Activated naive CD8-positive, alpha-beta T cell treated with anti-CD3 and anti-CD28 coated beads, Interleukin-2, amount 50 U/mL, for 24 hours (primary cell): Measurements from ENCODE around the gene FRAS1.
A peak's percentile ranks its signal among the peaks of the same experiment; 100 is the strongest.
"Not testable (repeated sequence)": the region's sequence is repeated elsewhere in the genome, so short reads cannot be mapped to it uniquely, and the experiment has no call there.

ENCODE experiments used
- ATAC-seq: fragments of 150-1000 bp; cut with Tn5 transposase; one replicate; pipeline ENCODE4 v1.10.0; 2021
- DNase-seq: peaks from one replicate; pipeline ENCODE4 v3.0.0; 2021
- H3K27ac Mint-ChIP-seq: one replicate; pipeline ENCODE4 v1.8.0; 2021; ENCODE audit warnings: mild to moderate bottlenecking, mixed read lengths
- H3K27me3 Mint-ChIP-seq: one replicate; pipeline ENCODE4 v1.8.0; 2021; ENCODE audit warnings: mixed read lengths
- H3K36me3 Mint-ChIP-seq: one replicate; pipeline ENCODE4 v1.8.0; 2021; ENCODE audit warnings: low read depth, mixed read lengths
- H3K4me1 Mint-ChIP-seq: one replicate; pipeline ENCODE4 v1.8.0; 2021; ENCODE audit warnings: mixed read lengths
- H3K4me3 Mint-ChIP-seq: one replicate; pipeline ENCODE4 v1.8.0; 2021; ENCODE audit warnings: mild to moderate bottlenecking, moderate library complexity, mixed read lengths
- H3K9me3 Mint-ChIP-seq: one replicate; pipeline ENCODE4 v1.8.0; 2021; ENCODE audit warnings: mixed read lengths

FRAS1 gene

GRCh38 chr4:78528327-78528726 is 471.2 kb downstream of the FRAS1 start:
- H3K4me1 Mint-ChIP-seq, result no peaks in the 10 kb centered on the region
- H3K9me3 Mint-ChIP-seq, result no peaks in the 10 kb centered on the region
- no peak overlapping the region for H3K4me3 Mint-ChIP-seq
- ATAC-seq, result no peak
- no peak for DNase-seq
- peaks cover 2% of the 10 kb centered on the region for H3K27me3 Mint-ChIP-seq
- H3K36me3 Mint-ChIP-seq, result no peaks in the 10 kb centered on the region
- H3K27ac Mint-ChIP-seq, result no peak overlapping the region

GRCh38 chr4:78529569-78530209 is 472.6 kb downstream of the FRAS1 start:
- H3K27me3 Mint-ChIP-seq, result no peaks in the 10 kb centered on the region
- DNase-seq, result no peak
- no peaks in the 10 kb centered on the region for H3K36me3 Mint-ChIP-seq
- H3K27ac Mint-ChIP-seq, result no peak overlapping the region
- H3K4me1 Mint-ChIP-seq, result no peaks in the 10 kb centered on the region
- no peak overlapping the region for H3K4me3 Mint-ChIP-seq
- ATAC-seq, result no peak
- no peaks in the 10 kb centered on the region for H3K9me3 Mint-ChIP-seq

- Mint-ChIP-seq H3K4me3 (no peak overlapping the region), H3K27me3 (peaks cover under 1% of the 10 kb centered on the region), H3K9me3 (no peaks in the 10 kb centered on the region), H3K4me1 (no peaks in the 10 kb centered on the region), H3K27ac (no peak overlapping the region), H3K36me3 (no peaks in the 10 kb centered on the region)
- ATAC-seq, result no peak
- DNase-seq, result no peak
Observed at GRCh38 chr4:78532046-78532445, 474.9 kb downstream of the FRAS1 start.

- Mint-ChIP-seq H3K36me3 (no peaks in the 10 kb centered on the region), H3K9me3 (no peaks in the 10 kb centered on the region), H3K27ac (no peak overlapping the region), H3K4me3 (no peak overlapping the region), H3K4me1 (no peaks in the 10 kb centered on the region), H3K27me3 (peaks cover 2% of the 10 kb centered on the region)
- DNase-seq (no peak), ATAC-seq (no peak)
Observed at GRCh38 chr4:78533854-78534253, 476.7 kb downstream of the FRAS1 start.

- DNase-seq (no peak), ATAC-seq (no peak)
- no peak overlapping the region for H3K4me3 Mint-ChIP-seq
- no peaks in the 10 kb centered on the region for H3K36me3 Mint-ChIP-seq
- H3K27me3 Mint-ChIP-seq, result peaks cover 2% of the 10 kb centered on the region
- no peaks in the 10 kb centered on the region for H3K4me1 Mint-ChIP-seq
- H3K9me3 Mint-ChIP-seq, result no peaks in the 10 kb centered on the region
- H3K27ac Mint-ChIP-seq, result no peak overlapping the region
Observed at GRCh38 chr4:78534286-78534955, 477.3 kb downstream of the FRAS1 start.

GRCh38 chr4:78542373-78542772 is 485.2 kb downstream of the FRAS1 start:
- ATAC-seq, result no peak
- H3K9me3 Mint-ChIP-seq, result no peaks in the 10 kb centered on the region

GRCh38 chr4:78543424-78544125 is 486.5 kb downstream of the FRAS1 start:
- H3K4me1 Mint-ChIP-seq, result peaks cover 3% of the 10 kb centered on the region
- no peaks in the 10 kb centered on the region for H3K9me3 Mint-ChIP-seq
- DNase-seq (no peak), ATAC-seq (peak; percentile 10)
- no peak overlapping the region for H3K27ac Mint-ChIP-seq
- H3K36me3 Mint-ChIP-seq, result no peaks in the 10 kb centered on the region
- H3K27me3 Mint-ChIP-seq, result peaks cover 3% of the 10 kb centered on the region
- H3K4me3 Mint-ChIP-seq, result no peak overlapping the region

More at GRCh38 chr4:78542373-78542772, 485.2 kb downstream of the FRAS1 start:
- H3K27me3 Mint-ChIP-seq, result peaks cover 3% of the 10 kb centered on the region
- no peak for DNase-seq
- no peaks in the 10 kb centered on the region for H3K36me3 Mint-ChIP-seq
- no peak overlapping the region for H3K4me3 Mint-ChIP-seq
- peaks cover 3% of the 10 kb centered on the region for H3K4me1 Mint-ChIP-seq
- H3K27ac Mint-ChIP-seq, result no peak overlapping the region

- H3K36me3 Mint-ChIP-seq, result no peaks in the 10 kb centered on the region
- no peak for DNase-seq
- H3K27ac Mint-ChIP-seq, result no peak overlapping the region
- H3K4me1 Mint-ChIP-seq, result peaks cover 3% of the 10 kb centered on the region
- no peak for ATAC-seq
- peaks cover 4% of the 10 kb centered on the region for H3K27me3 Mint-ChIP-seq
- H3K9me3 Mint-ChIP-seq, result no peaks in the 10 kb centered on the region
- H3K4me3 Mint-ChIP-seq, result no peak overlapping the region
Observed at GRCh38 chr4:78544678-78545077, 487.6 kb downstream of the FRAS1 start.

GRCh38 chr4:78545275-78546246 is 488.4 kb downstream of the FRAS1 start:
- H3K36me3 Mint-ChIP-seq, result no peaks in the 10 kb centered on the region
- H3K4me3 Mint-ChIP-seq, result no peak overlapping the region
- no peaks in the 10 kb centered on the region for H3K9me3 Mint-ChIP-seq
- no peak for ATAC-seq
- peaks cover 3% of the 10 kb centered on the region for H3K4me1 Mint-ChIP-seq
- DNase-seq, result no peak
- peaks cover 9% of the 10 kb centered on the region for H3K27me3 Mint-ChIP-seq
- no peak overlapping the region for H3K27ac Mint-ChIP-seq

GRCh38 chr4:78547899-78548298 is 490.8 kb downstream of the FRAS1 start:
- peaks cover 24% of the 10 kb centered on the region for H3K27me3 Mint-ChIP-seq
- H3K27ac Mint-ChIP-seq, H3K36me3 Mint-ChIP-seq, ATAC-seq, DNase-seq, H3K9me3 Mint-ChIP-seq, H3K4me3 Mint-ChIP-seq: not testable (repeated sequence)
- peaks cover 14% of the 10 kb centered on the region for H3K4me1 Mint-ChIP-seq

GRCh38 chr4:78548889-78549288 is 491.8 kb downstream of the FRAS1 start:
- H3K4me3 Mint-ChIP-seq, H3K27ac Mint-ChIP-seq, ATAC-seq, DNase-seq, H3K36me3 Mint-ChIP-seq, H3K9me3 Mint-ChIP-seq: not testable (repeated sequence)
- Mint-ChIP-seq H3K4me1 (peaks cover 11% of the 10 kb centered on the region), H3K27me3 (peaks cover 29% of the 10 kb centered on the region)

- Mint-ChIP-seq H3K4me1 (peaks cover 11% of the 10 kb centered on the region), H3K4me3 (peak within 1 kb of the TSS; percentile 63)
- peak; percentile 20 for DNase-seq
Observed at GRCh38 chr4:78551420-78552351, 494.6 kb downstream of the FRAS1 start, which contains the start of gene ANXA3. ANXA3 (plus strand) TSS chr4:78551770; CDS start chr4:78554474, 2,704 bp downstream.

GRCh38 chr4:78552389-78553042 is 495.4 kb downstream of the FRAS1 start:
- Mint-ChIP-seq H3K27ac (no peak overlapping the region), H3K36me3 (no peaks in the 10 kb centered on the region), H3K9me3 (no peaks in the 10 kb centered on the region), H3K4me3 (no peak overlapping the region), H3K4me1 (peaks cover 11% of the 10 kb centered on the region), H3K27me3 (peaks cover 33% of the 10 kb centered on the region)
- no peak for ATAC-seq
- no peak for DNase-seq

More at GRCh38 chr4:78551420-78552351, 494.6 kb downstream of the FRAS1 start, which contains the start of gene ANXA3:
- H3K36me3 Mint-ChIP-seq, result no peaks in the 10 kb centered on the region
- no peaks in the 10 kb centered on the region for H3K9me3 Mint-ChIP-seq
- peak; percentile 54 for ATAC-seq
- peaks cover 30% of the 10 kb centered on the region for H3K27me3 Mint-ChIP-seq
- no peak within 1 kb of the TSS for H3K27ac Mint-ChIP-seq
